MM.1S (cell line): ENCODE results near the gene NLGN1.
A peak's percentile ranks its signal among the peaks of the same experiment; 100 is the strongest.

Experiments
- DNase-seq: peaks from one replicate; pipeline ENCODE4 v3.0.0-alpha.2; 2015
- H2AFZ ChIP-seq: fragments of 300-600 bp; sonication (generic); 2 replicates; pipeline ENCODE4 v1.6.0; 2016; ENCODE audit warnings: antibody characterized with exemption, low read length
- H3F3A ChIP-seq: fragments of 300-600 bp; sonication (generic); 2 replicates; pipeline ENCODE4 v1.6.1; 2016; ENCODE audit warnings: mild to moderate bottlenecking, antibody characterized with exemption, low read length, moderate library complexity, mixed read lengths; ENCODE audit not compliant: insufficient read depth
- H3K27ac ChIP-seq: fragments of 300-600 bp; sonication (generic); 2 replicates; pipeline ENCODE4 v1.5.1; 2016; ENCODE audit warnings: mild to moderate bottlenecking, low read length
- H3K27me3 ChIP-seq: fragments of 300-600 bp; sonication (generic); replicated peaks from 2 replicates; pipeline ENCODE4 v1.6.0; 2016; ENCODE audit warnings: low read length; ENCODE audit not compliant: insufficient read depth
- H3K36me3 ChIP-seq: fragments of 300-600 bp; sonication (generic); replicated peaks from 2 replicates; pipeline ENCODE4 v1.6.1; 2016; ENCODE audit warnings: mild to moderate bottlenecking, low read length, mixed read lengths; ENCODE audit not compliant: insufficient read depth
- H3K4me1 ChIP-seq: fragments of 300-600 bp; sonication (generic); 2 replicates; pipeline ENCODE4 v1.6.1; 2016; ENCODE audit warnings: low read length, mixed read lengths
- H3K4me2 ChIP-seq: fragments of 300-600 bp; sonication (generic); 2 replicates; pipeline ENCODE4 v1.6.0; 2016; ENCODE audit warnings: low read depth, low read length
- H3K4me3 ChIP-seq: fragments of 300-600 bp; sonication (generic); 2 replicates; pipeline ENCODE4 v1.5.1; 2016; ENCODE audit warnings: low read length, mixed read lengths
- H3K79me2 ChIP-seq: fragments of 300-600 bp; sonication (generic); 2 replicates; pipeline ENCODE4 v1.6.1; 2016; ENCODE audit warnings: mixed run types, low read length, mixed read lengths
- H3K9ac ChIP-seq: fragments of 300-600 bp; sonication (generic); 2 replicates; pipeline ENCODE4 v1.6.1; 2016; ENCODE audit warnings: low read length, mixed read lengths
- H3K9me2 ChIP-seq: fragments of 300-600 bp; sonication (generic); replicated peaks from 2 replicates; pipeline ENCODE4 v1.6.1; 2016; ENCODE audit warnings: mild to moderate bottlenecking, low read length, mixed read lengths; ENCODE audit not compliant: insufficient read depth
- H3K9me3 ChIP-seq: fragments of 300-600 bp; sonication (generic); replicated peaks from 2 replicates; pipeline ENCODE4 v1.6.1; 2016; ENCODE audit warnings: mild to moderate bottlenecking, low read length, mixed read lengths; ENCODE audit not compliant: insufficient read depth
- H4K20me1 ChIP-seq: fragments of 300-600 bp; sonication (generic); 2 replicates; pipeline ENCODE4 v1.6.1; 2016; ENCODE audit warnings: mild to moderate bottlenecking, low read length, moderate library complexity, mixed read lengths; ENCODE audit not compliant: insufficient read depth
- EZH2 ChIP-seq: fragments of 300-600 bp; sonication (generic); optimal IDR thresholded peaks from 2 replicates; pipeline ENCODE3; 2017; ENCODE audit warnings: low read depth, mild to moderate bottlenecking, antibody characterized with exemption, low read length, mixed read lengths
- EZH2phosphoT487 ChIP-seq: fragments of 300-600 bp; sonication (generic); IDR thresholded peaks from 2 replicates; pipeline ENCODE4 v1.6.1; 2018; ENCODE audit warnings: antibody characterized with exemption, low read length
- TF ChIP-seq, protein P1 (sequence below): fragments of 300-600 bp; sonication (generic); IDR thresholded peaks from 2 replicates; pipeline ENCODE4 v1.5.1; 2016; ENCODE audit warnings: antibody characterized with exemption, low read length, mixed read lengths

NLGN1 gene

GRCh38 chr3:173618703-173619102, 221.2 kb downstream of the NLGN1 start:
- Histone ChIP-seq H3K27me3 (no peaks in the 10 kb centered on the region), H3K9me3 (no peaks in the 10 kb centered on the region), H3K9me2 (no peaks in the 10 kb centered on the region)

GRCh38 chr3:173622166-173622565, 224.6 kb downstream of the NLGN1 start:
- H3K27me3 ChIP-seq, result no peaks in the 10 kb centered on the region
- no peak overlapping the region for H3K9ac ChIP-seq
- peak; percentile 76 for DNase-seq
- no peaks in the 10 kb centered on the region for H4K20me1 ChIP-seq
- no peaks in the 10 kb centered on the region for H3K36me3 ChIP-seq
- H3F3A ChIP-seq, result no peaks in the 10 kb centered on the region
- no peaks in the 10 kb centered on the region for H3K9me3 ChIP-seq
- 0 out of 2 replicates have a peak, but pooled peaks cover 6% of the 10 kb centered on the region for H3K4me1 ChIP-seq
- TF ChIP-seq EZH2phosphoT487 (no peak), EZH2 (no peak)
- TF ChIP-seq, protein P1, sequence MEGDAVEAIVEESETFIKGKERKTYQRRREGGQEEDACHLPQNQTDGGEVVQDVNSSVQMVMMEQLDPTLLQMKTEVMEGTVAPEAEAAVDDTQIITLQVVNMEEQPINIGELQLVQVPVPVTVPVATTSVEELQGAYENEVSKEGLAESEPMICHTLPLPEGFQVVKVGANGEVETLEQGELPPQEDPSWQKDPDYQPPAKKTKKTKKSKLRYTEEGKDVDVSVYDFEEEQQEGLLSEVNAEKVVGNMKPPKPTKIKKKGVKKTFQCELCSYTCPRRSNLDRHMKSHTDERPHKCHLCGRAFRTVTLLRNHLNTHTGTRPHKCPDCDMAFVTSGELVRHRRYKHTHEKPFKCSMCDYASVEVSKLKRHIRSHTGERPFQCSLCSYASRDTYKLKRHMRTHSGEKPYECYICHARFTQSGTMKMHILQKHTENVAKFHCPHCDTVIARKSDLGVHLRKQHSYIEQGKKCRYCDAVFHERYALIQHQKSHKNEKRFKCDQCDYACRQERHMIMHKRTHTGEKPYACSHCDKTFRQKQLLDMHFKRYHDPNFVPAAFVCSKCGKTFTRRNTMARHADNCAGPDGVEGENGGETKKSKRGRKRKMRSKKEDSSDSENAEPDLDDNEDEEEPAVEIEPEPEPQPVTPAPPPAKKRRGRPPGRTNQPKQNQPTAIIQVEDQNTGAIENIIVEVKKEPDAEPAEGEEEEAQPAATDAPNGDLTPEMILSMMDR, result no peak
- no peak overlapping the region for H3K4me2 ChIP-seq
- no peaks in the 10 kb centered on the region for H3K9me2 ChIP-seq
- H3K4me3 ChIP-seq, result no peak overlapping the region
- H2AFZ ChIP-seq, result no peak overlapping the region
- no peak overlapping the region for H3K27ac ChIP-seq
- no peaks in the 10 kb centered on the region for H3K79me2 ChIP-seq

More at GRCh38 chr3:173618703-173619102, 221.2 kb downstream of the NLGN1 start:
- DNase-seq, result no peak
- H2AFZ ChIP-seq, result no peak overlapping the region
- no peak overlapping the region for H3K27ac ChIP-seq
- no peak overlapping the region for H3K4me2 ChIP-seq
- H3K4me1 ChIP-seq, result 0 out of 2 replicates have a peak, but pooled peaks cover 6% of the 10 kb centered on the region
- TF ChIP-seq EZH2, result no peak
- TF ChIP-seq EZH2phosphoT487, result no peak
- TF ChIP-seq, protein P1, result no peak
- no peaks in the 10 kb centered on the region for H3K79me2 ChIP-seq
- no peak overlapping the region for H3K4me3 ChIP-seq
- no peak overlapping the region for H3K9ac ChIP-seq
- no peaks in the 10 kb centered on the region for H3F3A ChIP-seq
- no peaks in the 10 kb centered on the region for H3K36me3 ChIP-seq
- no peaks in the 10 kb centered on the region for H4K20me1 ChIP-seq

DNA sequence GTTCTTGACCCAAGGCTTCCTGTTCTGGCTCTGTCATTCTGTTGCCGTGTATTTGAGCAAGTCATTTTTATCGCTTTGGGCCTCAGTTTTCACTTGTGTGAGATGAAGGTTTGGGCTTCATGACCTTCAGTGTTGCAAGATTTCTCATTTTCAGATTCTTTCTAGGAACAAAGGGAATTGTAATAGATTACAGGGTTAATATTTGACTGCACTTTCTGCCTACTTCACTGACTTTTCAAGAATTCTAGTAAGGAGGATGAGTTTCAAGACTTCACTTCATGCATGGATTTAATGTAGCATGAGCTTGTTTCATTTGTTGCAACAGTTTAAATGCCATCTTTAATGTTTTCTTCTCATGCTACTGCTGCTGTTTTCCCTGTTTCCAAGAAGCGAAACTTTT, 226.5 kb downstream of the NLGN1 start:
- H3K36me3 ChIP-seq, result no peaks in the 10 kb centered on the region
- no peak overlapping the region for H3K27ac ChIP-seq
- no peaks in the 10 kb centered on the region for H3K27me3 ChIP-seq
- H2AFZ ChIP-seq, result no peak overlapping the region
- no peak for DNase-seq
- TF ChIP-seq EZH2phosphoT487 (no peak), EZH2 (no peak)
- TF ChIP-seq, protein P1, result no peak
- H3K4me1 ChIP-seq, result 0 out of 2 replicates have a peak, but pooled peaks cover 6% of the 10 kb centered on the region
- no peaks in the 10 kb centered on the region for H4K20me1 ChIP-seq
- H3K9me2 ChIP-seq, result no peaks in the 10 kb centered on the region
- no peak overlapping the region for H3K4me3 ChIP-seq
- no peaks in the 10 kb centered on the region for H3K79me2 ChIP-seq
- H3K9ac ChIP-seq, result no peak overlapping the region
- H3K4me2 ChIP-seq, result no peak overlapping the region
- no peaks in the 10 kb centered on the region for H3K9me3 ChIP-seq
- H3F3A ChIP-seq, result no peaks in the 10 kb centered on the region
